ENCODE measurements around the gene TNFRSF14.
A peak's percentile ranks its signal among the peaks of the same experiment; 100 is the strongest.

The TNFRSF14 gene

GRCh38 chr1:2544875-2545640, 11.1 kb upstream of the TNFRSF14 start:
- H3F3A ChIP-seq (ENCODE audit: insufficient read depth) = no peaks in the 10 kb centered on the region
- no peak overlapping the region for H3K27ac ChIP-seq (ENCODE audit: low read depth, low read length)
- no peak overlapping the region for H2AFZ ChIP-seq (ENCODE audit: low read depth, low read length, severe bottlenecking)
- no peak overlapping the region for H3K4me2 ChIP-seq (ENCODE audit: low read depth, low read length, poor library complexity, severe bottlenecking)
- no peak for TF ChIP-seq CTCF (IDR thresholded peaks at IDR 0.05; ENCODE audit: insufficient read depth, low read length, poor library complexity, severe bottlenecking)
- TF ChIP-seq EZH2phosphoT487 (conservative IDR thresholded peaks at IDR 0.05; ENCODE audit: low read length) = no peak
- no peaks in the 10 kb centered on the region for H3K9me2 ChIP-seq (replicated peaks; ENCODE audit: insufficient read depth, low read length)
- H3K4me3 ChIP-seq (ENCODE audit: insufficient read depth, low read length, poor library complexity, severe bottlenecking) = no peak overlapping the region
- H4K20me1 ChIP-seq (ENCODE audit: low read depth, low read length) = no peaks in the 10 kb centered on the region
- H3K79me2 ChIP-seq (ENCODE audit: insufficient read depth, low read length) = no peaks in the 10 kb centered on the region
- H3K27me3 ChIP-seq (ENCODE audit: low read length) = no peaks in the 10 kb centered on the region
- no peaks in the 10 kb centered on the region for H3K36me3 ChIP-seq (ENCODE audit: low read length)
- H3K9ac ChIP-seq (ENCODE audit: low read length) = no peak overlapping the region
- H3K9me3 ChIP-seq (ENCODE audit: insufficient read depth, low read length) = no peaks in the 10 kb centered on the region

GRCh38 chr1:2545754-2546514, 10.2 kb upstream of the TNFRSF14 start:
- no peaks in the 10 kb centered on the region for H3F3A ChIP-seq (ENCODE audit: insufficient read depth)
- H3K9me2 ChIP-seq (replicated peaks; ENCODE audit: insufficient read depth, low read length) = no peaks in the 10 kb centered on the region
- no peaks in the 10 kb centered on the region for H4K20me1 ChIP-seq (ENCODE audit: low read depth, low read length)
- no peaks in the 10 kb centered on the region for H3K9me3 ChIP-seq (ENCODE audit: insufficient read depth, low read length)
- peak overlapping the region; percentile 43 for H3K4me3 ChIP-seq (ENCODE audit: insufficient read depth, low read length, poor library complexity, severe bottlenecking)
- no peaks in the 10 kb centered on the region for H3K27me3 ChIP-seq (ENCODE audit: low read length)
- no peaks in the 10 kb centered on the region for H3K79me2 ChIP-seq (ENCODE audit: insufficient read depth, low read length)
- H2AFZ ChIP-seq (ENCODE audit: low read depth, low read length, severe bottlenecking) = no peak overlapping the region
- H3K9ac ChIP-seq (ENCODE audit: low read length) = peak overlapping the region; percentile 50; the same call in 1 of the 2 replicates
- no peak for TF ChIP-seq EZH2phosphoT487 (conservative IDR thresholded peaks at IDR 0.05; ENCODE audit: low read length)
- no peak for TF ChIP-seq CTCF (IDR thresholded peaks at IDR 0.05; ENCODE audit: insufficient read depth, low read length, poor library complexity, severe bottlenecking)
- peak overlapping the region; percentile 57 for H3K4me2 ChIP-seq (ENCODE audit: low read depth, low read length, poor library complexity, severe bottlenecking)
- no peak overlapping the region for H3K27ac ChIP-seq (ENCODE audit: low read depth, low read length)
- no peaks in the 10 kb centered on the region for H3K36me3 ChIP-seq (ENCODE audit: low read length)

DNA sequence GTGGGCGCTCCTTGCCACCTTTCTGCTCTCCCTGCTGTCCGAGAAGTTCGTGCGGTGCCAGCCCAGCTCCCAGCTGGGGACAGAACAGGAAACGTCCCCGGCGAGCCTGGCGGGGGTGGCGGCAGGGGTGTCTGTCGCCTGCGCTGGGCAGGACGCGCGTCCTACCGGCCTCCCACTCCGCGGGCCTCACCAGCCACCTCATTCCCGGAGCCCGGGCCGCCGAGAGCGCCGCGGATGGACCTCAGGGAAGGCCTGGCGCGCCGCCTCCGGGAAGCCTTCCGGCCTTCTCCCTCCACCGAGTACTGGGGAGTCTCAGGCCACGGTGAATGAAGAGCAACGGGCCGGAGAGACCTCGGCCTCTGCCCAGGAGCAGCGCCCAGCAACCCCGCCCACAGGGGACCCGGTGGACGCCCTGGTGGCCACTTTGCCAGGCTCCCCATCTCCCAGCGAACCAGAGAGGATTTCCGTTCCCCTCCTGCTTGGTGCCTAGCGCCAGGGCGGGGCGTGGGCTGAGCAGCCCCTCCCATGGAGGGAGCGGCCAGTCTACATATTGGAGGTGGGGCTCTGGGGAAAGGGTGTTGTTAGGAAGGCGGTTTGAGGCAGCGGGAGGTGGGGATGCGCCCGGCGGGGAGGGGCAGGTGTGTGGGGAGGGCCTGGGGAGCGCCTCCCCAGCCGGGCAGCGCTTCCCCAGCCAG, 9.5 kb upstream of the TNFRSF14 start:
- Histone ChIP-seq H3K79me2 (ENCODE audit: insufficient read depth, low read length) (no peaks in the 10 kb centered on the region), H3K9me3 (ENCODE audit: insufficient read depth, low read length) (no peaks in the 10 kb centered on the region), H4K20me1 (ENCODE audit: low read depth, low read length) (no peaks in the 10 kb centered on the region), H3K27ac (ENCODE audit: low read depth, low read length) (peak overlapping the region; percentile 56; the same call in 1 of the 2 replicates), H3K27me3 (ENCODE audit: low read length) (no peaks in the 10 kb centered on the region), H2AFZ (ENCODE audit: low read depth, low read length, severe bottlenecking) (no peak overlapping the region), H3K9ac (ENCODE audit: low read length) (peak overlapping the region; percentile 50), H3K36me3 (ENCODE audit: low read length) (no peaks in the 10 kb centered on the region), H3K4me2 (ENCODE audit: low read depth, low read length, poor library complexity, severe bottlenecking) (peak overlapping the region; percentile 57), H3K4me3 (ENCODE audit: insufficient read depth, low read length, poor library complexity, severe bottlenecking) (peak overlapping the region; percentile 43), H3F3A (ENCODE audit: insufficient read depth) (no peaks in the 10 kb centered on the region), H3K9me2 (replicated peaks; ENCODE audit: insufficient read depth, low read length) (no peaks in the 10 kb centered on the region)
- TF ChIP-seq EZH2phosphoT487 (conservative IDR thresholded peaks at IDR 0.05; ENCODE audit: low read length) = no peak
- TF ChIP-seq CTCF (IDR thresholded peaks at IDR 0.05; ENCODE audit: insufficient read depth, low read length, poor library complexity, severe bottlenecking) = no peak
